HUES6 (cell line): ENCODE measurements around the gene TEKTIP1.
A peak's percentile ranks its signal among the peaks of the same experiment; 100 is the strongest.

Experiments used
- H3K27ac ChIP-seq: 2 replicates; pipeline ENCODE4 v1.7.0; 2013; ENCODE audit warnings: low read depth, mild to moderate bottlenecking, low read length, inconsistent platforms
- H3K27me3 ChIP-seq: 2 replicates; pipeline ENCODE4 v1.6.1; 2013; ENCODE audit warnings: low read length; ENCODE audit not compliant: control insufficient read depth, insufficient read depth
- H3K36me3 ChIP-seq: 2 replicates; pipeline ENCODE4 v1.6.1; 2013; ENCODE audit warnings: low read length; ENCODE audit not compliant: control insufficient read depth, insufficient read depth
- H3K4me1 ChIP-seq: 2 replicates; pipeline ENCODE4 v1.6.1; 2013; ENCODE audit warnings: low read length; ENCODE audit not compliant: control insufficient read depth, insufficient read depth
- H3K4me3 ChIP-seq: 2 replicates; pipeline ENCODE4 v1.5.1; 2013; ENCODE audit warnings: low read depth, low read length
- H3K9ac ChIP-seq: one replicate; pipeline ENCODE4 v1.6.1; 2013; ENCODE audit warnings: mild to moderate bottlenecking, low read length
- H3K9me3 ChIP-seq: 2 replicates; pipeline ENCODE4 v1.6.1; 2013; ENCODE audit warnings: low read depth, low read length; ENCODE audit not compliant: control insufficient read depth, insufficient read depth

Gene TEKTIP1

GRCh38 chr19:3572132-3572854 lies 33.3 kb downstream of the TEKTIP1 start:
- Histone ChIP-seq H3K27ac (no peak overlapping the region), H3K9ac (no peak overlapping the region)

GRCh38 chr19:3572855-3573161 lies 33.8 kb downstream of the TEKTIP1 start, which contains the start of gene HMG20B:
Gene HMG20B, plus strand, starts transcription at chr19:3572944. Its CDS starts 366 bp downstream, at chr19:3573310.
- Histone ChIP-seq H3K4me3 (peak within 1 kb of the TSS; percentile 93), H3K36me3 (0 out of 2 replicates have a peak, but pooled peaks cover 2% of the 10 kb centered on the region), H3K27me3 (no peaks in the 10 kb centered on the region), H3K27ac (peak within 1 kb of the TSS; percentile 70; the same call in 1 of the 2 replicates), H3K9me3 (no peaks in the 10 kb centered on the region), H3K9ac (peak within 1 kb of the TSS; percentile 68), H3K4me1 (peaks cover 8% of the 10 kb centered on the region)

More at GRCh38 chr19:3572132-3572854, 33.3 kb downstream of the TEKTIP1 start:
- H3K27me3 ChIP-seq = no peaks in the 10 kb centered on the region
- H3K9me3 ChIP-seq = no peaks in the 10 kb centered on the region
- peaks cover 8% of the 10 kb centered on the region for H3K4me1 ChIP-seq
- 0 out of 2 replicates have a peak, but pooled peaks cover 2% of the 10 kb centered on the region for H3K36me3 ChIP-seq
- H3K4me3 ChIP-seq = peak overlapping the region; percentile 37

DNA sequence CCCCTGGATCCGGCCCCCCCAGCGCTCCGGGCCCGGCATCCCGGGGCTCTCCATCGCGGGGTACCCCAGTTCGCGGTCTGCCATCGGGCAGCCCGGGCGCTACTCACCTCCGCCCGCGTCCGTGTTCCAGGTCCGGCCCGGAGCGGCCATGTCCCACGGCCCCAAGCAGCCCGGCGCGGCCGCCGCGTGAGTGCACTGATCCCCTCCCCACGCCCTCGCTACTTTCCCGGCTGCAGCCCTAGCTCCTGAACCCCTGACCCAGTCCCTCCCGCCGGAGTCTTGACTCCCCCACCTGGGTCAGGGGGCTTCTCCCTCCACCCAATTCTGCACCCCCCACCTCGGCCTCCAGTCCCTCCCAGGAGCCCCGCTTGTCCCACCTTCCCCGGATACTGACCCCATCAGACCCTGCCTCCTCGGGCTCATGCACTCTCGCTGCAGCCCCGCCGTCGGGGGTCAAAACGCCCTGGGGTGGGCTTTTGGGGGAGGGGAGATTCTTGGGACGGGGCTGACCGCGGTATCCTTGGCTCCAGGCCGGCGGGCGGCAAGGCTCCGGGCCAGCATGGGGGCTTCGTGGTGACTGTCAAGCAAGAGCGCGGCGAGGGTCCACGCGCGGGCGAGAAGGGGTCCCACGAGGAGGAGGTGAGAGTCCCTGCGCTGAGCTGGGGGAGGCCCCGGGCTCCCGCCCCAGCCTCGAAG lies 34.3 kb downstream of the TEKTIP1 start:
- no peaks in the 10 kb centered on the region for H3K27me3 ChIP-seq
- H3K36me3 ChIP-seq = 0 out of 2 replicates have a peak, but pooled peaks cover 2% of the 10 kb centered on the region
- peak overlapping the region; percentile 70; the same call in 1 of the 2 replicates for H3K27ac ChIP-seq
- H3K4me3 ChIP-seq = peak overlapping the region; percentile 93
- H3K4me1 ChIP-seq = peaks cover 8% of the 10 kb centered on the region
- no peaks in the 10 kb centered on the region for H3K9me3 ChIP-seq
- peak overlapping the region; percentile 68 for H3K9ac ChIP-seq

- H3K27me3 ChIP-seq = no peaks in the 10 kb centered on the region
- 0 out of 2 replicates have a peak, but pooled peaks cover 2% of the 10 kb centered on the region for H3K36me3 ChIP-seq
- no peak overlapping the region for H3K27ac ChIP-seq
- H3K4me3 ChIP-seq = peak overlapping the region; percentile 93
- peaks cover 8% of the 10 kb centered on the region for H3K4me1 ChIP-seq
- H3K9me3 ChIP-seq = no peaks in the 10 kb centered on the region
- H3K9ac ChIP-seq = peak overlapping the region; percentile 32
Measured at GRCh38 chr19:3573858-3574637, 35.1 kb downstream of the TEKTIP1 start.

DNA sequence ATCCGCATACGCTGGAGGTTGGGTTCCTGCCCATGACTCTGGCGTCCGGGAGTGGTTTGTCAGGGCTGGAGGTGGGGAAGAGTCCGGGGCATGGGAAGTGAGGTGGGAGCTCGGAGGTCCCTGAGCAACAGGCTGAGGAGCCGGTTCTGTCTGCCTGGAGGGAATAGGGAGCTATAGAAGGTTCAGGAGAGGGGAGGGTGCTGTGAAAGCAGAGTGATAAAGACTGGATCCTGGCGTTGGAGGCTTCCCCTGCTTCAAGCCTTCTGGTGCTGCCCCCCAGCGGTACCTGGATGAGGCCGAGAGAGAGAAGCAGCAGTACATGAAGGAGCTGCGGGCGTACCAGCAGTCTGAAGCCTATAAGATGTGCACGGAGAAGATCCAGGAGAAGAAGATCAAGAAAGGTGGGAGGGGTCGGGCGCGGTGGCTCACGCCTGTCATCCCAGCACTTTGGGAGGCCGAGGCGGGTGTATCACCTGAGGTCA lies 36.3 kb downstream of the TEKTIP1 start:
- Histone ChIP-seq H3K36me3 (0 out of 2 replicates have a peak, but pooled peaks cover 2% of the 10 kb centered on the region), H3K9me3 (no peaks in the 10 kb centered on the region), H3K27me3 (no peaks in the 10 kb centered on the region), H3K27ac (no peak overlapping the region), H3K4me1 (peaks cover 8% of the 10 kb centered on the region), H3K4me3 (no peak overlapping the region), H3K9ac (no peak overlapping the region)

DNA sequence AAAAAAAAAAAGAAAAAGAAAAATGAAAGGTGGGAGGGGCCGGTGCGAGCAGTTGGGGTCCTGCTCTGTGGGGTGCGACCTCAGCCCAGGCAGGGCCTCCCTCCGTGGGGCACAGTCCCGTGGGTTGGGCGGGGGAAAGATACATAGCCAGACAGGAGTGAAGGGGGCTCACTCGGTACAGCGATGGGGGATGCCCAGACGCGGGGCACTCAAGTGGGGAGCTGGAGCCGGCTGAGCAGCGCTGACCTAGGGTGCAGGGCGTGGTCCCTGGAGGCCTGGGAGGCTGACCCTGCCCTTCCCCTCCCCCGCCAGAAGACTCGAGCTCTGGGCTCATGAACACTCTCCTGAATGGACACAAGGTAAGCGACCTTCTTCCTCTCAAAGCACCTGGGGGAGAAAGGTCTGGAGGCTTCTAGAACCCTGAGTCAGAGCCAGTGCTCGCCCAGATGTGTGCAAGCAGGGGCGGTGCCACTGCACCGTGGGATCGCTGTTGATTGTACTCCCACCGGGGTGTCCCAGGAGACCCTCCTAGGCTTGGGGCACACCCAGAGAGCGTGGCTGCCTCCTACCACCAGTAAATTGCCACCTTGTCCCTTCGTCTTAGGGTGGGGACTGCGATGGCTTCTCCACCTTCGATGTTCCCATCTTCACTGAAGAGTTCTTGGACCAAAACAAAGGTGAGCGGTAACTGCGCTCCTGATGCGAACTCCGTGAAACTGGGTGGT lies 37.1 kb downstream of the TEKTIP1 start:
- no peaks in the 10 kb centered on the region for H3K27me3 ChIP-seq
- H3K36me3 ChIP-seq = 0 out of 2 replicates have a peak, but pooled peaks cover 2% of the 10 kb centered on the region
- no peaks in the 10 kb centered on the region for H3K9me3 ChIP-seq
- no peak overlapping the region for H3K27ac ChIP-seq
- H3K9ac ChIP-seq = peak overlapping the region; percentile 25
- peaks cover 8% of the 10 kb centered on the region for H3K4me1 ChIP-seq
- H3K4me3 ChIP-seq = peak overlapping the region; percentile 65

- Histone ChIP-seq H3K9me3 (no peaks in the 10 kb centered on the region), H3K27ac (no peak overlapping the region), H3K36me3 (0 out of 2 replicates have a peak, but pooled peaks cover 2% of the 10 kb centered on the region), H3K4me3 (peak overlapping the region; percentile 65), H3K27me3 (no peaks in the 10 kb centered on the region), H3K4me1 (peaks cover 8% of the 10 kb centered on the region), H3K9ac (peak overlapping the region; percentile 25)
Measured at GRCh38 chr19:3576696-3577443, 37.9 kb downstream of the TEKTIP1 start.

DNA sequence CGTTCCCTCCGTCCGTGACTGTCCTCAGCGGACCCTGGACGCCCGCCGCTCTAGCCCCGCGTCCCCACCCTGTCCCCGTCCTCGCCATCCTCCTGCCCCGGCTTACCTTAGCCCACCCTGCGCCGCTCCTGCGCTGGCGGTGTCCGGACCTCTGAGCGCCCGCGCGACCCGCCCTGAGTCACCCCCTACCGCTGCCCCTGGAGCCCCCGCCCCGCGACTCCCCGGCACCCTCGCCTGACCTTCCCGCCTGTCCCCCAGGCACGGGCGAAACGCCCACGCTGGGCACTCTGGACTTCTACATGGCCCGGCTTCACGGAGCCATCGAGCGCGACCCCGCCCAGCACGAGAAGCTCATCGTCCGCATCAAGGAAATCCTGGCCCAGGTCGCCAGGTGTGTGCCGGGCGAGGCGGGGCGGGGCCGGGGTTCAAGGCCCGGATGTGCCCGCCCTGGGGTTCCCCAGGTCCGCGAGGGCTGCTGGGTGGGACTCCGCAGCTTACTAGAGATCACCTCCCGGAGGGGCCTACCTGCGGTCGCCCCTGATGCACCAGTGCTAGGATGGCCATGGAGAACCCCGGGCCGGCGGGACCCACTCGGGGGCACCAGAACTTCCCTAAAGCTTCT lies 38.9 kb downstream of the TEKTIP1 start:
- Histone ChIP-seq H3K27ac (no peak overlapping the region), H3K9me3 (no peaks in the 10 kb centered on the region), H3K4me1 (peaks cover 8% of the 10 kb centered on the region), H3K36me3 (0 out of 2 replicates have a peak, but pooled peaks cover 2% of the 10 kb centered on the region), H3K27me3 (peaks cover 4% of the 10 kb centered on the region), H3K4me3 (peak overlapping the region; percentile 53; the same call in 1 of the 2 replicates), H3K9ac (no peak overlapping the region)

GRCh38 chr19:3578390-3578789 lies 39.4 kb downstream of the TEKTIP1 start:
- Histone ChIP-seq H3K4me1 (peaks cover 8% of the 10 kb centered on the region), H3K4me3 (peak overlapping the region; percentile 53; the same call in 1 of the 2 replicates), H3K9ac (no peak overlapping the region), H3K9me3 (no peaks in the 10 kb centered on the region), H3K36me3 (0 out of 2 replicates have a peak, but pooled peaks cover 2% of the 10 kb centered on the region), H3K27ac (no peak overlapping the region), H3K27me3 (peaks cover 5% of the 10 kb centered on the region)
